ENCODE measurements around the gene CCDC85C.

DNA sequence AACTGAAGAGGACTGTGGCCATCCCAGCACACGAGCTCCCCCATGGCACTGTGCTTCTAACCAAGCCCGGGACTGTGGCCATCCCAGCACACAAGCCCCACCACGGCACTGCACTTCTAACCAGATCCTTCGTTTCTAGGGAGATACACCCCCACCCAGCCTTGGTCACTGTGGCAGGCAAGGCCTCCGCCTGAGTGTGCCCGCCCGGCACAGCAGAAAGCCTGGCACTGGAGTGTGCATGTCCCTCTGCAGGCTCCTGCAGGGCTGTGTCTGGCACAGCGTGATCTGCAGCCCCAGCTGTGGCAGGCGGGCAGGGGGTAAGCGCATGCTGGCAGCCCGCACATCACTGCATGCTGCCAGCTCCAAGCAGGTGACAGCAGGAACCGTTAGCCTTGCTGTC lies 49.8 kb downstream of the CCDC85C start:
- TF ChIP-seq CTCF (IDR thresholded peaks at IDR 0.05) (no peak), ZFX (IDR thresholded peaks at IDR 0.05; ENCODE audit: borderline replicate concordance) (no peak)
